Natural killer cell (primary cell): Measurements from ENCODE around the gene CACNB2. TPM values are rescaled to one million over a fixed set of nuclear protein-coding genes. Genes with fewer than 3 reads are reported as not detected.
A peak's percentile ranks its signal among the peaks of the same experiment; 100 is the strongest.

Experiments used
- ATAC-seq, 3 donors: fragments of 150-1000 bp in 2 of 3; fragments of 200-7000 bp in 1 of 3; cut with Tn5 transposase; 1 replicate in 1 of 3; 2 replicates in 2 of 3; pipeline ENCODE4 v1.10.0; 2021; ENCODE audit warnings: mild to moderate bottlenecking in 2 of 3, moderate library complexity in 2 of 3
- DNase-seq, 2 donors: peaks; one replicate each; pipeline versions ENCODE4 v3.0.0 to v3.0.0-alpha.2; 2013 to 2021; ENCODE audit warnings: mixed read lengths in 1 of 2
- H3K27ac ChIP-seq: one replicate; pipeline ENCODE4 v1.5.1; 2013; ENCODE audit warnings: mild to moderate bottlenecking, low read length
- H3K27me3 ChIP-seq: one replicate; pipeline ENCODE4 v1.6.1; 2013; ENCODE audit warnings: low read length; ENCODE audit not compliant: control insufficient read depth, insufficient read depth
- H3K36me3 ChIP-seq: one replicate; pipeline ENCODE4 v1.6.1; 2013; ENCODE audit warnings: low read length; ENCODE audit not compliant: control insufficient read depth, insufficient read depth
- H3K4me1 ChIP-seq: one replicate; pipeline ENCODE4 v1.6.1; 2013; ENCODE audit warnings: low read length; ENCODE audit not compliant: control insufficient read depth, insufficient read depth
- H3K4me3 ChIP-seq: one replicate; pipeline ENCODE4 v1.5.1; 2013; ENCODE audit warnings: low read length
- H3K9me3 ChIP-seq: one replicate; pipeline ENCODE4 v1.6.1; 2013; ENCODE audit warnings: low read length; ENCODE audit not compliant: control insufficient read depth, insufficient read depth
- H3K27ac Mint-ChIP-seq, 2 donors: one replicate each; pipeline ENCODE4 v1.8.0; 2022; ENCODE audit warnings: mild to moderate bottlenecking in 2 of 2, mixed read lengths in 2 of 2, moderate library complexity in 1 of 2
- H3K27me3 Mint-ChIP-seq, 2 donors: one replicate each; pipeline ENCODE4 v1.8.0; 2022; ENCODE audit warnings: low read depth in 2 of 2, mixed read lengths in 2 of 2
- H3K36me3 Mint-ChIP-seq: one replicate; pipeline ENCODE4 v1.8.0; 2022; ENCODE audit warnings: mixed read lengths
- H3K4me1 Mint-ChIP-seq, 2 donors: one replicate each; pipeline ENCODE4 v1.8.0; 2022; ENCODE audit warnings: mixed read lengths in 2 of 2
- H3K4me3 Mint-ChIP-seq: one replicate; pipeline ENCODE4 v1.8.0; 2022; ENCODE audit warnings: mild to moderate bottlenecking, moderate library complexity, mixed read lengths
- H3K9me3 Mint-ChIP-seq, 2 donors: one replicate each; pipeline ENCODE4 v1.8.0; 2022; ENCODE audit warnings: mixed read lengths in 2 of 2
- WGBS: methylation state at CpG from one replicate; pipeline ENCODE4 v1.1.7; 2013; ENCODE audit warnings: missing lambda C conversion rate; ENCODE audit not compliant: insufficient coverage; 5-methylcytosine and 5-hydroxymethylcytosine counted together
- intact Hi-C: fragments of 100-400 bp; cut with micrococcal nuclease; formaldehyde crosslinking; loops from one replicate; pipeline ENCODE4 v1.14.2; 2022
- total RNA-seq, 4 donors: library from RNA; stranded (reverse); fragments of 120-200 nt in 1 of 4; gene quantifications; one replicate each; pipeline versions ENCODE4 v1.2.3 to v1.2.4, GENCODE V29; 2013 to 2022
- TF ChIP-seq, protein P1 (sequence below): fragments of 200-600 bp; IDR thresholded peaks from one replicate; pipeline ENCODE4 v1.8.0; 2022; ENCODE audit warnings: antibody characterized with exemption

Gene CACNB2
- total RNA-seq, 3 donors from 2014 or later (not counting 1 experiment from before 2014, with no cell fraction given), result not detected

- H3K4me3 Mint-ChIP-seq, result no peak overlapping the region
- H3K36me3 Mint-ChIP-seq, result no peaks in the 10 kb centered on the region
- Histone ChIP-seq H3K4me1 (no peaks in the 10 kb centered on the region), H3K9me3 (no peaks in the 10 kb centered on the region), H3K4me3 (no peak overlapping the region), H3K27me3 (no peaks in the 10 kb centered on the region), H3K27ac (no peak overlapping the region), H3K36me3 (no peaks in the 10 kb centered on the region)
- no peak overlapping the region for H3K27ac Mint-ChIP-seq
- 76% methylated on average over 5 of the region's 6 CpGs for whole genome bisulfite sequencing
- no peak for ATAC-seq
- H3K4me1 Mint-ChIP-seq, result no peaks in the 10 kb centered on the region
- intact Hi-C loops, result no loop called here
- TF ChIP-seq, protein P1, sequence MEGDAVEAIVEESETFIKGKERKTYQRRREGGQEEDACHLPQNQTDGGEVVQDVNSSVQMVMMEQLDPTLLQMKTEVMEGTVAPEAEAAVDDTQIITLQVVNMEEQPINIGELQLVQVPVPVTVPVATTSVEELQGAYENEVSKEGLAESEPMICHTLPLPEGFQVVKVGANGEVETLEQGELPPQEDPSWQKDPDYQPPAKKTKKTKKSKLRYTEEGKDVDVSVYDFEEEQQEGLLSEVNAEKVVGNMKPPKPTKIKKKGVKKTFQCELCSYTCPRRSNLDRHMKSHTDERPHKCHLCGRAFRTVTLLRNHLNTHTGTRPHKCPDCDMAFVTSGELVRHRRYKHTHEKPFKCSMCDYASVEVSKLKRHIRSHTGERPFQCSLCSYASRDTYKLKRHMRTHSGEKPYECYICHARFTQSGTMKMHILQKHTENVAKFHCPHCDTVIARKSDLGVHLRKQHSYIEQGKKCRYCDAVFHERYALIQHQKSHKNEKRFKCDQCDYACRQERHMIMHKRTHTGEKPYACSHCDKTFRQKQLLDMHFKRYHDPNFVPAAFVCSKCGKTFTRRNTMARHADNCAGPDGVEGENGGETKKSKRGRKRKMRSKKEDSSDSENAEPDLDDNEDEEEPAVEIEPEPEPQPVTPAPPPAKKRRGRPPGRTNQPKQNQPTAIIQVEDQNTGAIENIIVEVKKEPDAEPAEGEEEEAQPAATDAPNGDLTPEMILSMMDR, result no peak
- peaks cover 0 to 7% of the 10 kb centered on the region in 2 donors for H3K27me3 Mint-ChIP-seq
- no peak for DNase-seq
- H3K9me3 Mint-ChIP-seq, result no peaks in the 10 kb centered on the region
Measured at GRCh38 chr10:18202680-18203460, 62.6 kb downstream of the CACNB2 start.

GRCh38 chr10:18203471-18203870 is 63.2 kb downstream of the CACNB2 start:
- no peak for DNase-seq
- H3K4me1 Mint-ChIP-seq, result no peaks in the 10 kb centered on the region
- TF ChIP-seq, protein P1, result no peak
- Histone ChIP-seq H3K9me3 (no peaks in the 10 kb centered on the region), H3K4me1 (no peaks in the 10 kb centered on the region), H3K27ac (no peak overlapping the region), H3K36me3 (no peaks in the 10 kb centered on the region), H3K27me3 (no peaks in the 10 kb centered on the region), H3K4me3 (no peak overlapping the region)
- no peak overlapping the region for H3K4me3 Mint-ChIP-seq
- WGBS, result 89% methylated on average over 4 of the region's 6 CpGs
- H3K27me3 Mint-ChIP-seq, result peaks cover 0 to 7% of the 10 kb centered on the region in 2 donors
- H3K9me3 Mint-ChIP-seq, result no peaks in the 10 kb centered on the region
- H3K27ac Mint-ChIP-seq, result no peak overlapping the region
- no peaks in the 10 kb centered on the region for H3K36me3 Mint-ChIP-seq
- intact Hi-C loops, result no loop called here
- ATAC-seq, result no peak

DNA sequence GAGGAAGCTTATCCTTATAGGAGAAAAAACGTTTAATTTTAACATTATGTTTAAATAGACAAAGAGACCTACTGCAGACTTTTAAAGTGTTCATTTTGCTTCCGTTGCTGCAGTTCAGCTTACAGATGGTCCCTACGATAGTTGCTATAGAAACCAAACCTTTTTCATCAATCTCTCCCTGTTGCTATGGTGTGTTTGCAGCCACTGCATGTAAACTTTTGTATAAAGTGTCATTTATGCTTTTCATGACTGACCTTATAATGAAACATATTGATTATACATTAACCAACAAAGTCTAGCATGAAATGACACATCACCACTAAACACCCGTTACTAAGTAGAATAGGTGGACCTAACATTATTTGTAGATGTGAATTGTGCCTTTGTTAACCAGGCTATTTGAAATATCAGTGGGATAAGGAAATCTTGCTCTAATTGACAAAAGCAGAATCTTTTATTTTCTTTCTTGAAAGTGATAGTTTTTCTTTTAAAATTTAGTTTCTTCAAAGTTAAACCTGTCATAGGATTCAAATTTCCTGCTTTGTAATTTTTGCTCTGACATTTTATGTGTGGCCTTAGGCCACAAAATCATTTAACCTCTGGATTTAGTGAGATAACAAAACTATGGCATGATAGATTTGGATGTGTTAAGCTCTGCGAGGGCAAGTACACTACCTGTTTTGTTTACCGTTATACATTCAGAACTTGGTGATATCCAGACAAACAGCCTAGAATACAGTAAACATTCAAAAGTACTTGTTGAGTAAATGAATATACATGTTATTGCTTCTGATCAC is 64.0 kb downstream of the CACNB2 start:
- ATAC-seq, result no peak
- 0% methylated on average over 2 of the region's 6 CpGs for WGBS
- H3K27me3 ChIP-seq, result no peaks in the 10 kb centered on the region
- Mint-ChIP-seq H3K27ac (no peak overlapping the region), H3K4me3 (no peak overlapping the region), H3K27me3 (peaks cover 0 to 7% of the 10 kb centered on the region in 2 donors), H3K36me3 (no peaks in the 10 kb centered on the region), H3K4me1 (no peaks in the 10 kb centered on the region), H3K9me3 (no peaks in the 10 kb centered on the region)
- no peaks in the 10 kb centered on the region for H3K36me3 ChIP-seq
- no peaks in the 10 kb centered on the region for H3K4me1 ChIP-seq
- no peaks in the 10 kb centered on the region for H3K9me3 ChIP-seq
- intact Hi-C loops, result no loop called here
- TF ChIP-seq, protein P1, result no peak
- peak in 1 of 2 donors; percentile 30 for DNase-seq
- H3K4me3 ChIP-seq, result no peak overlapping the region
- H3K27ac ChIP-seq, result no peak overlapping the region
